Middle frontal gyrus (tissue), 1 donor: ENCODE measurements around the gene MAP3K14.
"Not testable (repeated sequence)": the region's sequence is repeated elsewhere in the genome, so short reads cannot be mapped to it uniquely, and the experiment has no call there.

Source experiments
- DNase-seq: peaks from one replicate; pipeline ENCODE4 v3.0.0-alpha.2; 2015; ENCODE audit warnings: low spot score; ENCODE audit errors: extremely low spot score

Gene MAP3K14

DNA sequence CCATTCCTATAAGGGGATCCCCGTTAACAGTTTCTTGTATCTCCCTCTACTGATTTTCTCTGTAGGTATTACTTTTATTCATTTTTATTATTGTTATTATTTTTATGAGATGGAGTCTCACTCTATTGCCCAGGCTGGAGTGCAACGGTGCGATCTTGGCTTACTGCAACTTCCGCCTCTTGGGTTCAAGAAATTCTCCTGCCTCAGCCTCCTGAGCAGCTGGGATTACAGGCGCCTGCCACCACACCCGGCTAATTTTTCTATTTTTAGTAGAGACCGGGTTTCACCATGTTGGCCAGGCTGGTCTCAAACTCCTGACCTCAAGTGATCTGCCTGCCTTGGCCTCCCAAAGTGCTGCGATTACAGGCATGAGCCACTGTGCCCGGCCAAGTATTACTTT, 14.6 kb downstream of the MAP3K14 start:
- DNase-seq = not testable (repeated sequence)

- no peak for DNase-seq
Observed at GRCh38 chr17:45301674-45302073, 15.1 kb downstream of the MAP3K14 start.

DNA sequence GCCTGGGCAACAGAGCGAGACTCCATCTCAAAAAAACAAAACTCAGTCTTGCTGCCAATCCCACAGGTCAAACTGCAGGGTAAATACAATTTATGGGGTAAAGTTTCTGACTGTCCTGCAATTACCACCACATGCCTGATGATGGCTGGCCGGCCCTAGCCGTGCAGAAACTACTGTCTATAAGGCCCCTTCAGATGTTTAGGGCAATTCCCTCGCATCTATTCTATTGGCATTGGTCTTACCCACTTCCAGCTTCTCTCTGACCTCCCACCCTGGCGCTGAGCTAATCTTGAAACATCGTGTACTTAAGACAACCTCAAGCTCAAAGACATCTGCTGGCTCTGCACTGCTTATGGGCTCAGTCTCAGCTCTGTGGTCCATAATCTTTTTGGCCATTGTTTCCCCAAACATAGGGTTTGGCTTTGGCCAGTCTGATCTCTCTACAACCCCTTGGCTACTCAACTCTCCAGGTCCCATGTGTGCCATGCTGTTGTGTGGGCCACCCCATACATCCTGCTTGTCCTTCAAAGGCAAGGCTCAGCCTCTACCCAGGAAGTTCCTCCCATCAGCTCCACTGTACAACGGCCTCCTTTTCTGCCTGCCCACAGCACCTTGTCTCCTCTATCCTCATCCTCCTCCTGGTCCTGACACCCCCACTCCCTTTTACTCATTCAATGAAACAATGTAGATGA, 16.6 kb downstream of the MAP3K14 start:
- no peak for DNase-seq

DNA sequence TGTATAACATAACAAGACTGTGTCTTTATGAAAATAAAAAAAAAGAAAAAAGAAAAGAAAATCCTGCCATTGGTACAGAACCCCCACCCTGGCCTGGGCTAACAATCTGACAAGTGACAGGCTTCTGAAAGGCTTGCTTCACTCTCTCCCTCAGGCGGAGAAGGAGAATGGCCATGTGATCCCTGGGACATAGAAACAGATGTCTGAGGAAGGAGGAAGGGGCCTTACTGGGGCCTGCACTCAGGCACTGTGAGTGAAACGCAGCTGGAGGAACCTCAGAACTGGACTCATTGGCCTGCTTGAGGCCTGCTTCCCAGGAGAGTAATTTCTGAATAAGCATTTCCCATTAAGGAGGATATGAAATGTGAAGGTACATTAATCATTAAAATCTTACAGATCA, 17.5 kb downstream of the MAP3K14 start:
- no peak for DNase-seq

- no peak for DNase-seq
Observed at GRCh38 chr17:45298546-45299285, 18.1 kb downstream of the MAP3K14 start.

DNA sequence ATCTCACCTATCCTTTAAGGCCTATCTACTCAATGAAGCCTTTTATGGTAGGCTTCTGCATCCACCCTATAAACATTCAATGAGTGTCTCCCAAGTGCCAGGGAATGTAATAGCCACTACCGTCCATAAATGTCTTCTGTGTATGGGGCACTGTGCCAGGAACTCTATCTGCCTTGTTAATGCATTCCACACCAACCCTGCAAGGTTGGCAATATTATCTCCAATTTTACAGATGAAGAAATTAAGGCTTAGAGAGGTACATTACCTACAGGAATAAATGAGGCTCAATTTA, 20.0 kb downstream of the MAP3K14 start:
- DNase-seq = no peak

DNA sequence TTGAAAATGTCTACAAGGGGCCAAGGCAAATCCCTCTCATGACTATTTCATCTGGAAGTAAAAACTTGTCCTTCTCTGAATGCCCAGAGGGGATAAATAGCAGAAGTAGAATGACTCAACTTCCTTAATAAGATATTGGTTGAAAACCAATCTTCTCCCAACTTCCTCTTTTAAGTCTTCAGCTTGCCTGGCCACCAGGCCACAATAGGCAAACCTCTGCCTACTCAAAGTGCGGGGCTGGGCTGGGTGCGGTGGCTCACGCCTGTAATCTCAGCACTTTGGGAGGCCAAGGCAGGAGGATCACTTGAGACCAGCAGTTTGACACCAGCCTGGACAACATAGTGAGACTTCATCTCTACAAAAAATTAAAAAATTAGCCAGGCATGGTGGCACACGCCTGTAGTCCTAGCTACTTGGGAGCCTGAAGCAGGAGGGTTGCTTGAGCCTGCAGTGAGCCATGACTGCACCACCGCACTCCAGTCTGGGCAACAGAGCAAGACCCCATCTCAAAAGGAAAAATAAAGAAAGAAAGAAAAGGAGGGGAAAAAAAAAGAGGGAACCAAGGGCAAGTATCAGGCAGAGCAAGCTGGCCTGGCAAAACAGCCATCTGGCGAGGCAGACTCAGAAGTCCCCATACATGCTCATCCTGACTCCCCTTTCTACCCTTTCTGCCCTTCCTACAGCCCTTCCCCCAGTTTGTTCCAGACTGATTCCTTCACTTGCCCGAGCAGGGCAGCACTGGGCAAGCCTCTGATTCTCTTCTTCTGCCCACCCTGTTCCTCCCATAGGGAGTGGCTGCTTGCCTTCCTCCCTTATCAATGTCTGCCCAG, 20.6 kb downstream of the MAP3K14 start:
- no peak for DNase-seq

- no peak for DNase-seq
Observed at GRCh38 chr17:45294506-45294905, 22.3 kb downstream of the MAP3K14 start.

DNA sequence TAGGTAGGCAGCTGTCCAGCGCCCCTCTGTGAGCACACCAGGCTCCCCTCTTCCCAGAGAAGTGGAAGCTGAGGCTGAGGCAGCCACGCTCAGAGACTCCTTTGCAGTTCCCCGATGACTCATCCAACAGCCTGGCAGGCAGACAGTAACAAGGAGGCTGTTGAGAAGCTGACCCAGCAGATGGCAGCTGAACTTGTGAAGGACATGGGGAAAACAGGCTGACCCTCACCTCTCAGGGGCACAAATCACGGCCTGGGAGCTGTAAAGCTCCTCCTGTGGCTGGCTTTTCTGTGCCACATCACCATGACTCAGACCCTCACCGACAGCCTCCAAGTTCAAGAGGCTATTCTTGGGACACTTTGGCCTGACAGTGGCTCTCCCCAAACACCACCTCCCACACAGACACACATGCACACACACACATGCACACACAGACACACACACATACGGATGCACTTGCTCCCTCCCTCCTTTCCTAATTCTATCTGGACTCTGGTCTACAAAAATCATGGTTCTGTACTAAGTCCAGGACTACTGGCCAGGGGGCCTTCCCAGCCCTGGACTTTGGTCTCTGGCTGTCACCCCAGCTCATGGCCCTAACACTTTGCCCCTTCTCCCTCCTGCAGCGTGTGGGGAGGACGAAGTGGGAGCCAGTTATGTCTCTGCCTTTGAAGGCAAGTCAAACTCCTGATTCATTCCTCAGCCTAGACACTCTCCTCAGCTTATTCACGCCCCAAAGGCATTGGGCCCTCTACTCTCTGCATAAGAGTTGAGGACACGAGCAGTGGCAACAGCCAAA, 23.2 kb downstream of the MAP3K14 start:
- DNase-seq = peak; percentile 42

DNA sequence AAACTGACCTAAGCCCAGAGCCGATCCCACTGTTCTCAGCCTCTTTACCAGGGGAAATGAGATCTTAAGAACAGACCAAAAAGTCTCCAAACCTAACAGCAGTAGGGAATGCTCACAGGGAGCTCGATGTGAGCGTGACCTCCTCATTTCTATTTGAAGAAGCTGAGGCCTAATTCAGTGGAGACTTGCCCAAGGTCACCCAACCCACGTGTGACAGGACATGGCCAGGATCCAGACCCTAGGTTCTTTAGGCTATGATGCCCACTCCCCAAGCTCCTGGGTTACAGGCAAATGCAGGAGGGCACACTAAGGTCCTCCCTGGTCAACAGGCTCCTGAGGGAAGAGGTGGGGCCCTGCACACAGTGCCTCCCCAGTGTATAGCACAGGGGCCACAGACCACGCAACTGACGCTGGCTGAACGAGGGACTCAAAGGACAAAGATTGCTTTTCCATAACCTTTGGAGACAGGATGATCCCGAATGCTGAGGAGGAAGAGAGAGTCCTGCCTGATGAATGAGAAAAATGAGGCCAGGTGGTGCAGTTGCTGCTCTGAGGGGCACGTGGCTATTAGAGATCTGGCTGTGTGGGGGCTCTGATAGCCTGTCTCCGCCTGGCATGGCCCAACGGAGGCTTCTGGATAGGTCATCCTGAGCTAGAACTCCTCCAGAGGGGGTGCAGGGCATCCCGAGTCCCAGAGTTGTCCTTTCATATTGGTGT, 24.0 kb downstream of the MAP3K14 start:
- DNase-seq = no peak

- DNase-seq = peak; percentile 18
Observed at GRCh38 chr17:45291171-45291805, 25.5 kb downstream of the MAP3K14 start.

- no peak for DNase-seq
Observed at GRCh38 chr17:45290269-45290765, 26.5 kb downstream of the MAP3K14 start.

GRCh38 chr17:45289301-45290268, 27.2 kb downstream of the MAP3K14 start:
- DNase-seq = no peak

GRCh38 chr17:45288825-45289224, 28.0 kb downstream of the MAP3K14 start:
- no peak for DNase-seq

GRCh38 chr17:45287526-45288500, 29.0 kb downstream of the MAP3K14 start:
- no peak for DNase-seq

DNA sequence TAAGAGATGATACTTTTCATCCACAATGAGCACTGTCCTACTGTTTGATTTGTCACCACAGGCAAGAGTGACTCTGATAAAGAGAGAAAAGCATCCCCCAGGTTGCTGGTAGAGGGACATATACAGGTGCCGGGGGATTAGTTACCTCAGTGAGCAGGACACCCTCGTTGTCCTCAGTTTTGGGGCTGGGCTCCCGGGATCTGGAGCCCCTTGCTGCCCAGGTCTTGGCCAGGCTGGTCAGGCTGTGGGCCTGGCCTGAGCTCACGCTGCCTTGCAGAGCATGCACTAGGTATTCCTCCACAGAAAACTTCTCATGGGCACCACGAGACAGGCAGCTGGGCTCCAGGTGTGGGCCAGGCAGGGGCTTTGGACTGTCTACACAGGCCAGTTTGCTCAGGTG, 30.5 kb downstream of the MAP3K14 start:
- no peak for DNase-seq

DNA sequence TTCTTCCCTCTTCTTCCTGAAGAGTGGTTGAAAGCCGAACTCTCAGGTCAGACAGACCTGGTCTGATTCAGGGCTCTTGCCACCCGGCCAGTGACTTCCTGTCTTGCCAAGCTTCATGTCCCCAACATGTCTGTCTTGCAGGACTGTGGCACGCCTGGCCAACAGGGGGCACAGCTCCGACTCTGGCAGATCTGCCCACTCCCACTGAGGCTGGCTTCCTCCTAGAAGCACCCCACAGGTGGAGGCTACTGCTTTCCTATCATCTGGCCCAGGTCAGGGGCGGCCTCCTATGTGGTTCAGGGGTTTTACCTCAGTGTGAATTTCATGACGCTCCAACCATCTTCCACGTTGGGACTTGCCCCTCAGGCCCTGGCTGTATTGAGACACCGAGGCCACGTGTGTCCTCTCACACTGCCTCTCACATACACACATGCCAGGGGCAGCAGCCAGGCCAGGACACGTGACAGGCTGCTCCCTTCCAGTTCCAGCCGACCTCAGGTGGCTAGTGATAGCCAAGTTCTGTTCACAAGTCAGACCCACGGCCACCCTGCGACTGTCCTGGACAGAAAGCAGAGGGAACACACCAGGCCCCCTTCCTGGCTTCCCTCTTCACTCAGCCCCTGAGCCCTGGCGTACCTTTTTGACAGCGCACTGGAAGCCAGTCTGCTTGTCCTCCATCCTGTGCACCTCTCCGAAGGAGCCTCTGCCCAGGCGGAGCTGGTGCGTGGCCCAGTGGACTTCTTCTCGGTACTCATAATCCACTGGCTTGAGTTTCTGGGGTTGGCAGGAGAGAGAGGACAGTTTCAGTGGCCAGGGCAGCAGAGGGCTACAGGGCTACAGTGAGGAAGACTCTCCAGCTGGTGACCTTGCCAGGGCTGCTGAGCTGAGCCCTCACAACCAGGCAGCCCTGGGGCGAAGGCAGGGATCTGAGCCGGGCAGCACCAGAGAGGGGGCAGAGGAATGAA, 32.4 kb downstream of the MAP3K14 start:
- no peak for DNase-seq
